Uterus (tissue), 4 donors: Measurements from ENCODE around the gene KCND2. TPM values are rescaled to one million over a fixed set of nuclear protein-coding genes. Genes with fewer than 3 reads are reported as not detected.

Experiments
- DNase-seq, 2 donors: peaks; one replicate each; pipeline ENCODE4 v3.0.0-alpha.2; 2019 to 2020
- H3K27ac ChIP-seq, 2 donors: fragments of 200-600 bp; sonication (generic); 1 replicate in 1 of 2; 2 replicates in 1 of 2; pipeline ENCODE4 v1.5.1; 2016 to 2018
- H3K27me3 ChIP-seq, 2 donors: fragments of 200-600 bp; sonication (generic); one replicate each; pipeline ENCODE4 v1.5.1; 2018 to 2019; ENCODE audit warnings: control low read depth in 1 of 2
- H3K36me3 ChIP-seq, 2 donors: fragments of 200-600 bp; sonication (generic); one replicate each; pipeline ENCODE4 v1.5.1; 2019; ENCODE audit warnings: control low read depth in 1 of 2
- H3K4me1 ChIP-seq, 2 donors: fragments of 200-600 bp; sonication (generic); one replicate each; pipeline ENCODE4 v1.5.1; 2018 to 2019; ENCODE audit warnings: control low read depth in 1 of 2
- H3K4me3 ChIP-seq, 2 donors: fragments of 200-600 bp; sonication (generic); 1 replicate in 1 of 2; 2 replicates in 1 of 2; pipeline ENCODE4 v1.5.1; 2018 to 2019; ENCODE audit warnings: mild to moderate bottlenecking in 1 of 2
- H3K9me3 ChIP-seq, 2 donors: fragments of 200-600 bp; sonication (generic); one replicate each; pipeline ENCODE4 v1.5.1; 2019; ENCODE audit warnings: control low read depth in 1 of 2
- CTCF ChIP-seq, 4 experiments: fragments of 200-600 bp in 2 of 4; fragments of 450-650 bp in 2 of 4; sonication (generic) in 2 of 4; IDR thresholded peaks; one replicate each; pipeline ENCODE4 v1.5.1; 2016 to 2019; ENCODE audit warnings: antibody characterized with exemption in 4 of 4, mild to moderate bottlenecking in 2 of 4, moderate library complexity in 1 of 4
- POLR2A ChIP-seq, 2 donors: fragments of 450-650 bp; IDR thresholded peaks; one replicate each; pipeline ENCODE4 v1.6.1; 2016; ENCODE audit warnings: antibody characterized with exemption in 2 of 2, mild to moderate bottlenecking in 1 of 2, moderate library complexity in 1 of 2
- intact Hi-C: fragments of 100-400 bp; cut with DNase I; formaldehyde crosslinking; loops from one replicate; pipeline ENCODE4 v1.15.1; 2023; ENCODE audit warnings: low total_unique reads
- total RNA-seq, 4 donors: library from RNA; depleted of rRNA in 3 of 4; stranded (reverse); fragments of >200 nt in 3 of 4; gene quantifications; one replicate each; pipeline versions ENCODE4 v1.1.0 to v1.2.4, GENCODE V29; 2014 to 2023
- donor health status: DM: yes; HTN: yes; CAD: no.

Gene KCND2
- total RNA-seq, 4 donors from 2014 or later, result 0.26 to 6.0 (median 4.5) TPM

- no peaks in the 10 kb centered on the region for H3K4me1 ChIP-seq
- TF ChIP-seq CTCF (IDR thresholded peaks at IDR 0.05) (no peak), POLR2A (IDR thresholded peaks at IDR 0.05) (no peak)
- no peaks in the 10 kb centered on the region for H3K9me3 ChIP-seq
- H3K27me3 ChIP-seq, result no peaks in the 10 kb centered on the region
- H3K27ac ChIP-seq, result no peak overlapping the region
- no peak overlapping the region for H3K4me3 ChIP-seq
- no peaks in the 10 kb centered on the region for H3K36me3 ChIP-seq
- DNase-seq, result no peak
- intact Hi-C loops, result no loop called here
Measured at GRCh38 chr7:120717166-120717565, 444.2 kb downstream of the KCND2 start.

- H3K27me3 ChIP-seq, result no peaks in the 10 kb centered on the region
- H3K4me1 ChIP-seq, result no peaks in the 10 kb centered on the region
- intact Hi-C loops, result no loop called here
- TF ChIP-seq POLR2A (IDR thresholded peaks at IDR 0.05) (no peak), CTCF (IDR thresholded peaks at IDR 0.05) (no peak)
- H3K9me3 ChIP-seq, result no peaks in the 10 kb centered on the region
- H3K27ac ChIP-seq, result no peak overlapping the region
- no peak overlapping the region for H3K4me3 ChIP-seq
- no peaks in the 10 kb centered on the region for H3K36me3 ChIP-seq
- DNase-seq, result no peak
Measured at GRCh38 chr7:120718361-120718760, 445.4 kb downstream of the KCND2 start.

GRCh38 chr7:120720317-120720716 lies 447.3 kb downstream of the KCND2 start:
- Histone ChIP-seq H3K27ac (no peak overlapping the region), H3K9me3 (no peaks in the 10 kb centered on the region), H3K4me1 (no peaks in the 10 kb centered on the region), H3K4me3 (no peak overlapping the region), H3K36me3 (no peaks in the 10 kb centered on the region), H3K27me3 (no peaks in the 10 kb centered on the region)
- no peak for TF ChIP-seq POLR2A (IDR thresholded peaks at IDR 0.05)
- no peak for TF ChIP-seq CTCF (IDR thresholded peaks at IDR 0.05)
- intact Hi-C loops, result no loop called here
- no peak for DNase-seq

GRCh38 chr7:120723465-120724385 lies 450.8 kb downstream of the KCND2 start:
- no peaks in the 10 kb centered on the region for H3K4me1 ChIP-seq
- no peak for DNase-seq
- no peaks in the 10 kb centered on the region for H3K27me3 ChIP-seq
- no peak overlapping the region for H3K27ac ChIP-seq
- H3K9me3 ChIP-seq, result no peaks in the 10 kb centered on the region
- H3K4me3 ChIP-seq, result no peak overlapping the region
- intact Hi-C loops, result no loop called here
- no peaks in the 10 kb centered on the region for H3K36me3 ChIP-seq
- no peak for TF ChIP-seq CTCF (IDR thresholded peaks at IDR 0.05)
- TF ChIP-seq POLR2A (IDR thresholded peaks at IDR 0.05), result no peak

- Histone ChIP-seq H3K9me3 (no peaks in the 10 kb centered on the region), H3K27me3 (no peaks in the 10 kb centered on the region), H3K36me3 (no peaks in the 10 kb centered on the region), H3K4me3 (no peak overlapping the region), H3K4me1 (no peaks in the 10 kb centered on the region), H3K27ac (no peak overlapping the region)
- TF ChIP-seq POLR2A (IDR thresholded peaks at IDR 0.05), result no peak
- no peak for TF ChIP-seq CTCF (IDR thresholded peaks at IDR 0.05)
- intact Hi-C loops, result no loop called here
- DNase-seq, result no peak
Measured at GRCh38 chr7:120724448-120724847, 451.5 kb downstream of the KCND2 start.
